ENCODE data around the gene CWC27. TPM values are rescaled to one million over a fixed set of nuclear protein-coding genes. Genes with fewer than 3 reads are reported as not detected.

CWC27 gene
- total and polyA plus RNA-seq, 2 of the 13 experiments (the other 11 are each of a cell fraction or from before 2014, with no cell fraction given): 21.1 to 25.7 TPM

GRCh38 chr5:64939772-64940510 is 171.2 kb downstream of the CWC27 start (continued):
- TF ChIP-seq ETV6 (CRISPR knock-in tag; conservative IDR thresholded peaks at IDR 0.05) (no peak), RXRB (CRISPR knock-in tag; IDR thresholded peaks at IDR 0.05; ENCODE audit: borderline replicate concordance) (peak; percentile 74), HOXA5 (CRISPR knock-in tag; IDR thresholded peaks at IDR 0.05) (peak; percentile 51; the same call in 1 of the 2 replicates), ZNF772 (CRISPR knock-in tag; IDR thresholded peaks at IDR 0.05) (peak; percentile 48; the same call in 1 of the 2 replicates), RARA (CRISPR knock-in tag; IDR thresholded peaks at IDR 0.05) (peak; percentile 58), ZNF503 (CRISPR knock-in tag; IDR thresholded peaks at IDR 0.05) (0 out of 2 replicates have a peak, but pooled peaks have one; percentile 45), ZNF331 (CRISPR knock-in tag; IDR thresholded peaks at IDR 0.05) (peak; percentile 67), ZBTB37 (CRISPR knock-in tag; IDR thresholded peaks at IDR 0.05) (peak; percentile 19; the same call in 1 of the 2 replicates), NFE2 (CRISPR knock-in tag; IDR thresholded peaks at IDR 0.05) (no peak), FOXA3 (CRISPR knock-in tag; IDR thresholded peaks at IDR 0.05) (peak; percentile 84), MIER3 (CRISPR knock-in tag; IDR thresholded peaks at IDR 0.05; ENCODE audit: borderline replicate concordance) (0 out of 2 replicates have a peak, but pooled peaks have one; percentile 11), NCOA2 (CRISPR knock-in tag; IDR thresholded peaks at IDR 0.05) (peak; percentile 47), ZXDC (CRISPR knock-in tag; IDR thresholded peaks at IDR 0.05) (peak; percentile 61; the same call in 1 of the 2 replicates), MIXL1 (CRISPR knock-in tag; IDR thresholded peaks at IDR 0.05) (0 out of 2 replicates have a peak, but pooled peaks have one; percentile 21), CCDC6 (CRISPR knock-in tag; IDR thresholded peaks at IDR 0.05) (no peak), ZNF572 (CRISPR knock-in tag; IDR thresholded peaks at IDR 0.05) (peak; percentile 37; the same call in 1 of the 2 replicates), RELA (CRISPR knock-in tag; IDR thresholded peaks at IDR 0.05) (0 out of 2 replicates have a peak, but pooled peaks have one; percentile 38), ZMYM3 (CRISPR knock-in tag; IDR thresholded peaks at IDR 0.05) (peak; percentile 15; the same call in 1 of the 2 replicates), MEIS1 (CRISPR knock-in tag; IDR thresholded peaks at IDR 0.05; ENCODE audit: borderline replicate concordance) (0 out of 2 replicates have a peak, but pooled peaks have one; percentile 25), ZNF598 (CRISPR knock-in tag; IDR thresholded peaks at IDR 0.05; ENCODE audit: borderline replicate concordance) (0 out of 2 replicates have a peak, but pooled peaks have one; percentile 47), ISL2 (CRISPR knock-in tag; IDR thresholded peaks at IDR 0.05) (peak; percentile 38; the same call in 1 of the 2 replicates), NR2F6 (IDR thresholded peaks at IDR 0.05) (no peak; the same call in 1 of the 2 replicates), NR2F6 (CRISPR knock-in tag; IDR thresholded peaks at IDR 0.05) (peak; percentile 62; the same call in 1 of the 2 replicates), HMG20B (CRISPR knock-in tag; conservative IDR thresholded peaks at IDR 0.05) (0 out of 2 replicates have a peak, but pooled peaks have one; percentile 34), SAP130 (CRISPR knock-in tag; IDR thresholded peaks at IDR 0.05; ENCODE audit: low read depth) (peak; percentile 39; the same call in 1 of the 2 replicates), POGZ (CRISPR knock-in tag; IDR thresholded peaks at IDR 0.05) (peak; percentile 69)
